ENCODE data around the gene DAZAP2.

GRCh38 chr12:51281202-51281924 is 42.7 kb downstream of the DAZAP2 start:
- TF ChIP-seq OSR1 (CRISPR knock-in tag; IDR thresholded peaks at IDR 0.05) (no peak), PATZ1 (CRISPR knock-in tag; IDR thresholded peaks at IDR 0.05; ENCODE audit: borderline replicate concordance) (no peak), PPARA (CRISPR knock-in tag; IDR thresholded peaks at IDR 0.05; ENCODE audit: borderline replicate concordance) (no peak), ARNTL (CRISPR knock-in tag; IDR thresholded peaks at IDR 0.05; ENCODE audit: borderline replicate concordance, low read depth) (no peak), TCF4 (CRISPR knock-in tag; IDR thresholded peaks at IDR 0.05; ENCODE audit: borderline replicate concordance) (no peak), CSDC2 (CRISPR knock-in tag; IDR thresholded peaks at IDR 0.05) (no peak)
